GM19438 (cell line): ENCODE data around the gene SGF29.
"Not testable (repeated sequence)": the region's sequence is repeated elsewhere in the genome, so short reads cannot be mapped to it uniquely, and the experiment has no call there.

Experiments used
- ATAC-seq: cut with Tn5 transposase; IDR thresholded peaks from one replicate; pipeline ENCODE4 v1.9.1; 2021; ENCODE audit warnings: low read depth; ENCODE audit not compliant: unreplicated experiment

Gene SGF29

GRCh38 chr16:28562199-28562598 lies 8.5 kb downstream of the SGF29 start:
- ATAC-seq = no peak

DNA sequence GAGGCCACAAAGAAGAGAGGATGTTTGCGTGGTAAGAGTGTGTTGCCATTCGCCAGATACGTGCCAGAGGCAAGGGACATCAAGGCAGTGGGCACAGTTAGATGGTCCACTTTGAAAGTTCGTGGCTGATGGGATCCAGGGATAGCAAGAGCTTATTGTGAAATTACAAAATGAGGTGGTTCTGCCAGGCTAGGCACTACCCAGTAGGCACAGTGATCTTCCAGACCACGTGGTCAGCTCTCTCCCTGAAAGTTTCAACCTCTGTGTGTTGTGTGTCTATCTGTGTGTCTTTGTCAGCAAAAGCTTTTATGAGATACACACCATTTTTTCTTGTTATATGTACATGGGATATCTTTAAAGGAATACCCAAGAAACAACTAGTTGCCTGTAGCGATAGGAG lies 9.5 kb downstream of the SGF29 start:
- no peak for ATAC-seq

DNA sequence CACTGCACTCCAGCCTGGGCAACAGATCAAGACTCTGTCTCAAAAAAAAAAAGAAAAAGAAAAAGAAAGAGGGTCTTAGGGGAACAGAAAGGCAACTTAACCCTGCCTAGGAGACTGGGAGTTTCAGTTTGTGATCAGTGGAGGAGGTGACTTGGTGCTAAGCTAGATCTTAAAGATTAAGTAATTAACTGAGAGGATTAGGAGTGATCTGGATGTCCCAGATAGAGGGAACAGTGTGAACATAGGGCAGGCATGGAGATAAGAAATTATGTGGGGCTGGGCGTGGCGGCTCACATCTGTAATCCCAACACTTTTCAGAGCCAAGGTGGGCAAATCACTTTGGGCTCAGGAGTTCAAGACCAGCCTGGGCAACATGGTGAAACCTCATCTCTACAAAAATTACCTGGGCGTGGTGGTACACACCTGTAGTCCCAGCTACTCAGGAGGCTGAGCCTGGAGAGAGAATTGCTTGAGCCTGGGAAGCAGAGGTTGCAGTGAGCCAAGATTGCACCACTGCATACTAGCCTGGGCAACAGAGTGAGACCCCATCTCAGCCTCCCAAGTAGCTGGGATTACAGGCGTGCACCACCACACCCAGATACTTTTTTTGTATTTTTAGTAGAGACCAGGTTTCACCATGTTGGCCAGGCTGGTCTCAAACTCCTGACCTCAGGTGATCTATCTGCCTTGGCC lies 12.7 kb downstream of the SGF29 start:
- not testable (repeated sequence) for ATAC-seq

DNA sequence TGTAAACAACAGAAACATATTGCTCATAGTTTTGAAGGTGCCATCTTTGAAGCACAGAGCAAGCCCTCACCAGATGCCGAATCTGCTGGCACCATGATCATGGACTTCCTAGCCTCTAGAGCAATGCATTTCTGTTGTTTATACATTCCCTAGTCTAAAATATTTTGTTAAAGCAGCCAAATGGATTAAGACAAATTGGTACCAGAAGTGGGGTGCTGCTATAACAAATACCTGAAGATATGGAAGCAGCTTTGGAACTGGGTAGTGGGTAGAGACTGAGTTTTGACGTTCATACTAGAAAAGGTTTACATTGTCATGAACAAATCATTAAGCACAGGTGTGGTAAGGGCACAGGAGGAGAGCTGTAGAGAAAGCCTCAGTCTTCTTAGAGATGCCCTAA lies 13.6 kb downstream of the SGF29 start:
- ATAC-seq = no peak

DNA sequence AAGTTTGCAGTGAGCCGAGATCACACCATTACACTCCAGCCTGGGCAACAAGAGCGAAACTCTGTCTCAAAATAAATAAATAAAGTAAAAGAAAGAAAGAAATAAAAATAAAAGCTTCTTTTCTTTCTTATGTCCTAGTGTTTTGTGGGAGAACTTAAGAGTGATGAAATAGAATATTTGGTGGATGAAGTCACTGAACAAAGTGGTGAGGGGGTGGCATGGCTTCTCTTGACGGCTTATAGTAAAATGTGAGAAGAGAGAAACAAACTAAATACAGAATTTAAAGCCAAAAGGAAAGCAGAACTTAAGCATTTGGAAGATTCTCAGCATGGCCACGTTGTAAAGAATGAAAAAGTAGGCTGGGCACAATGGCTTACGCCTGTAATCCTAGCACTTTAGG lies 15.3 kb downstream of the SGF29 start:
- no peak for ATAC-seq

GRCh38 chr16:28569968-28570752 lies 16.4 kb downstream of the SGF29 start:
- ATAC-seq = no peak

DNA sequence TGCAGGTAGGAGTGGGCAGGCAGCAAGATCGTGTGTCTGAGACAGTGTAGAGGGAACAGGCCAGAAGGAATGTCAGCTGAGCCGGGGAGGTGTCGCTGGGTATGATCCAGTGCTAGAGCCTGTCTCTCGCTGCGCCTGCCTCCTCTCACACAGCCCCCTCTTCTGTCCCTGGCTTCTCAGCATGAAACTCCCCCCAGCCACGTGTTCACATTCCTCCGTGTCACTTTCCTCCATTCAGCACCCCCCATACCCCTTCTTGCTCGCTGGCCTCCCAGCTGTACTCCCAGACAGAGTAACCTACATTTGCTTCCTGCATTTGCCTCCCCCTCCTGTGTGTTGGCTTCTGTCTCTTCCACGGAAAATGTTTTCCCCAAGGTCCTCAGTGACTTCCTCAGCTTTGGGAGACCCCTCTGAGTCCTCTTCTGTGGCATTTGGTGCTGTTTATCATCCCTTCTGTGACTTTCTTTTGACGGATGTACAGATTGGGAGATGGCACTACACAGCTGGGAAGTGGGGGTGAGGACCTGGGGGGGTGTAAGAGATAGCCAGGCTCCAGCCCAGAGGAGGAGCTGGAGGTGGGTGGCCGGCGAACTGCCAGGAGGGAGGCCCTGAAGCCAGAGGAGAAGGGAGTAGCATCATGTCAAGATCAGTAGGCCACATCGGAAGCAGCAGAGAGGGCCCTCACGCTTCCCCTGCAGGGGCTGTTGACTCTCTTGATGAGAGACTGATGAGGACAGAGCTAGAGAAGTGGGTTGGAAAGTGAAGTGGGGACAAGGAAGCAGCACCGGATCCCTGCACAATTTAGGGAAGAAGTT lies 19.2 kb downstream of the SGF29 start:
- no peak for ATAC-seq

GRCh38 chr16:28573738-28574718 lies 20.3 kb downstream of the SGF29 start:
- no peak for ATAC-seq

GRCh38 chr16:28574925-28575324 lies 21.2 kb downstream of the SGF29 start:
- ATAC-seq = no peak

DNA sequence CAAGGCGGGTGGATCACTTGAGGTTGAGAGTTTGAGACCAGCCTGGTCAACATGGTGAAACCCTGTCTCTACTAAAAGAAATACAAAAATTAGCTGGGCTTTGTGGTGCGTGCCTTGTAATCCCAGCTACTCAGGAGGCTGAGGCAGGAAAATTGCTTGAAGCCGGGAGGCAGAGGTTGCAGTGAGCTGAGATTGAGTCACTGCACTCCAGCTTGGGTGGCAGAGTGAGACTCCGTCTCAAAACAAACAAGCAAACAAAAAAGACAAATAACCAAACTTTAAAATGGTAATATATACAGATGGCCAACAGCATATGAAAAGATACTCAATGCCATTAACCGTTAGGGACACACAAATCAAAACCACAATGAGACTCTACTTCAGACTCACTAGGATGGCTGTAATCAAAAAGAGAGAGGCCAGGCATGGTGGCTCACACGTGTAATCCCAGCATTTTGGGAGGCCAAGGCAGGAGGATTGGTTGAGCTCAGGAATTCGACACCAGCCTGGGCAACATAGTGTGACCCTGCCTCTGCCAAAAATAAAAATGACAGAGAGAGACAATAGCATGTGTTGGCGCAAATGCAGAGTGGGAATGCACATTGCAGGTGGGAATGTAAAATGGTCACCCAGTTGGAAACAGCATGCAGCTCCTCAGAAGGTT lies 21.9 kb downstream of the SGF29 start:
- ATAC-seq = no peak

- ATAC-seq = no peak
These were observed 27.1 kb downstream of the SGF29 start for GRCh38 chr16:28580726-28581315.

GRCh38 chr16:28585674-28586073 lies 32.0 kb downstream of the SGF29 start:
- no peak for ATAC-seq

DNA sequence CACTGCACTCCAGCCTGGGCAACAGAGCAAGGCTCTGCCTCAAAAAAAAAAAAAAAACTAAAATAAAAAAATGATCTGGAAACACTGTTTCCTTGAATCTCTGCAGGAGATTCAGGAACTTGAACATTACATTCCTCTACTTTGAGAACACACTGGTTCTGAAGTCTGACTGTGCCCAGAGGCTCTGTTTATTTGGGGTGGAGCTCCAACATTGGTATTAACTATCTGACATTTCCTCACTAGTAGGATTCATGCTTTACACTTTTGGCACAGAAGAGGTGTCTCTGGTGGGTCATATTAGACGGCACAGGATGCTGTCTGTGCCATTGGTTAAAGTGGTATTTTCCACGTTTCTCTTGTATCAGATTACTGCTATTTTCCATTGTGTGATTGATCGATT lies 32.7 kb downstream of the SGF29 start:
- no peak for ATAC-seq

- ATAC-seq = no peak
These were observed 33.7 kb downstream of the SGF29 start for GRCh38 chr16:28587386-28587785.

GRCh38 chr16:28589069-28589468 lies 35.3 kb downstream of the SGF29 start:
- ATAC-seq = no peak

DNA sequence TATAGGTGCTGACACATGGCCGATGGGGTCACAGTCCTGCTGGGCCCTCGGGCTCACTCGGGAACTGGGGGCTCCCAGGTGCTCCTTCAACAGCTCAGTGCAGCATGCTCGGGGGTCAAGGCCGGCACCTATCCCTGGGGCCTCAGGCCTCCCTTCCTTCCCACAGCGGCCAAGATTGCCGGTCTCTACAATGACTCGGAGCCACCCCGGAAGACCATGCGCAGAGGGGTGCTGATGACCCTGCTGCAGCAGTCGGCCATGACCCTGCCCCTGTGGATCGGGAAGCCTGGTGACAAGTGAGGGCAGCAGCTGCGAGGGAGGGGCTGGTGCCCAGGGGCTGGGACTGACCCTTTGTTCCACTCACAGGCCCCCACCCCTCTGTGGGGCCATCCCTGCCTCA lies 36.2 kb downstream of the SGF29 start:
- no peak for ATAC-seq

GRCh38 chr16:28590384-28591340 lies 36.9 kb downstream of the SGF29 start:
- no peak for ATAC-seq

GRCh38 chr16:28591355-28591754 lies 37.6 kb downstream of the SGF29 start:
- ATAC-seq = no peak
